Measurements from ENCODE around the gene SKOR2. TPM values are rescaled to one million over a fixed set of nuclear protein-coding genes. Genes with fewer than 3 reads are reported as not detected.

SKOR2 gene
- total and polyA plus RNA-seq, 9 of the 15 experiments (the other 6 are each of a cell fraction or from before 2014, with no cell fraction given) = not detected

GRCh38 chr18:47249314-47249981 is 2.0 kb downstream of the SKOR2 start (continued):
- TF ChIP-seq ZFP91 (CRISPR knock-in tag; IDR thresholded peaks at IDR 0.05) = no peak
- TF ChIP-seq ETS1 (conservative IDR thresholded peaks at IDR 0.05; ENCODE audit: control insufficient read depth, low read depth, low read length) = no peak
- TF ChIP-seq UBTF (IDR thresholded peaks at IDR 0.05; ENCODE audit: borderline replicate concordance in 1 of 2, low read depth in 2 of 2, low read length in 2 of 2) = no peak
- no peak for TF ChIP-seq KLF1 (tag; IDR thresholded peaks at IDR 0.05)
- no peak for TF ChIP-seq HMG20A (CRISPR knock-in tag; conservative IDR thresholded peaks at IDR 0.05)
- TF ChIP-seq ZBTB40 (IDR thresholded peaks at IDR 0.05) = no peak
- TF ChIP-seq ZBTB40 (CRISPR knock-in tag; IDR thresholded peaks at IDR 0.05) = no peak
- no peak for TF ChIP-seq THRA (IDR thresholded peaks at IDR 0.05)
- TF ChIP-seq FOSL1 (tag; conservative IDR thresholded peaks at IDR 0.05) = no peak
